Spinal cord (tissue), 10 donors: ENCODE measurements around the gene CLDN1. TPM values are rescaled to one million over a fixed set of nuclear protein-coding genes. Genes with fewer than 3 reads are reported as not detected.

Source experiments
- DNase-seq, 6 donors: peaks; one replicate each; pipeline versions ENCODE4 v3.0.0 to v3.0.0-alpha.2; 2013 to 2015; ENCODE audit warnings: low spot score in 6 of 6, low read depth in 4 of 6
- H3K27ac ChIP-seq: one replicate; pipeline ENCODE4 v1.5.1; 2013; ENCODE audit warnings: low read depth, low read length, control low read depth
- H3K27me3 ChIP-seq: one replicate; pipeline ENCODE4 v1.6.1; 2013; ENCODE audit warnings: low read length; ENCODE audit not compliant: control insufficient read depth, insufficient read depth
- H3K36me3 ChIP-seq: one replicate; pipeline ENCODE4 v1.6.1; 2013; ENCODE audit warnings: low read length; ENCODE audit not compliant: control insufficient read depth, insufficient read depth
- H3K4me1 ChIP-seq: one replicate; pipeline ENCODE4 v1.6.1; 2013; ENCODE audit warnings: low read length; ENCODE audit not compliant: control insufficient read depth, insufficient read depth
- H3K4me3 ChIP-seq: one replicate; pipeline ENCODE4 v1.5.1; 2013; ENCODE audit warnings: low read depth, low read length, control low read depth
- H3K9me3 ChIP-seq: one replicate; pipeline ENCODE4 v1.6.1; 2013; ENCODE audit warnings: low read length; ENCODE audit not compliant: control insufficient read depth, insufficient read depth
- WGBS: methylation state at CpG from one replicate; pipeline ENCODE4 v1.1.5; 2013; ENCODE audit warnings: missing lambda C conversion rate; ENCODE audit not compliant: insufficient coverage; 5-methylcytosine and 5-hydroxymethylcytosine counted together
- polyA plus RNA-seq, 2 donors: library from polyadenylated mRNA; unstranded; fragments of 120-200 nt; gene quantifications; one replicate each; pipeline ENCODE4 v1.2.1, GENCODE V29; 2013; ENCODE audit not compliant: insufficient read length in 2 of 2
- total RNA-seq, 2 donors: library from RNA; depleted of rRNA in 1 of 2; stranded (reverse); fragments of 120-200 nt in 1 of 2; fragments of >200 nt in 1 of 2; gene quantifications; one replicate each; pipeline versions ENCODE4 v1.2.3 to v1.2.4, GENCODE V29; 2013 to 2014
- donor health status: healthy.

CLDN1 gene
- total and polyA plus RNA-seq, 4 donors = 5.3 to 11.4 (median 7.7) TPM

DNA sequence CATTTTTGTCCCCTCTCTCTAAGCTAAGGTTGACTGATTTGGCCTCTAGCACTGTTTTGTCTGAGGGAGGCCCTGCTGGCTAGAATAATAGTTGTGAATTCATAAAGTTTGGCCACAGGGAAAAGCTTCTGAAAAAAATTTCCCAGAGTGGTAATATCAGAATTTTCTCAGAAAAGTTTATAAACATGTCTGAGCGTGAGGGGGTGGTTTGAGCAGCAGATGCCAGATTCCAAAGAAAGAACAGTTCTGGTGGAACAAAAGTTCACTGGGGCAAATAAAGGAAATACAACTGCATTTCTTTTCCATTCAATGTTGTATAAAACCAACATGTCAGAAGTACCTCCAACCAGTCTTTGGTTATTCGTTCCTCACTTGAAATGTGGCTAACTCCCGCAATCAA, 61.2 kb downstream of the CLDN1 start:
- H3K27me3 ChIP-seq = no peaks in the 10 kb centered on the region
- no peaks in the 10 kb centered on the region for H3K9me3 ChIP-seq
- peak in 1 of 6 donors; percentile 22 for DNase-seq
- no peaks in the 10 kb centered on the region for H3K36me3 ChIP-seq
- no peak overlapping the region for H3K27ac ChIP-seq
- WGBS = 60% methylated on average over 2 of the region's 3 CpGs
- no peaks in the 10 kb centered on the region for H3K4me1 ChIP-seq
- H3K4me3 ChIP-seq = no peak overlapping the region

GRCh38 chr3:190260301-190260700, 61.9 kb downstream of the CLDN1 start:
- DNase-seq = no peak
- Histone ChIP-seq H3K9me3 (no peaks in the 10 kb centered on the region), H3K27ac (no peak overlapping the region), H3K36me3 (no peaks in the 10 kb centered on the region), H3K27me3 (no peaks in the 10 kb centered on the region), H3K4me3 (no peak overlapping the region), H3K4me1 (no peaks in the 10 kb centered on the region)
- no CpG with 5 or more reads among the region's 2 CpGs for WGBS

GRCh38 chr3:190258634-190259033, 63.6 kb downstream of the CLDN1 start:
- Histone ChIP-seq H3K27ac (no peak overlapping the region), H3K9me3 (no peaks in the 10 kb centered on the region), H3K27me3 (no peaks in the 10 kb centered on the region), H3K4me1 (no peaks in the 10 kb centered on the region), H3K4me3 (no peak overlapping the region), H3K36me3 (no peaks in the 10 kb centered on the region)
- peak in 5 of 6 donors; percentile 24 to 93 (median 42) for DNase-seq
- 13% methylated on average over 4 of the region's 5 CpGs for WGBS

Other genes starting within 250 kb of the CLDN1 start
- 1 to 10 TPM; 5.4 to 7.5 TPM for gene P3H2, start 201.5 kb downstream of the CLDN1 start, total RNA-seq
- 1 to 10 TPM; 6.4 to 9.7 TPM for gene P3H2, start 201.5 kb downstream of the CLDN1 start, polyA plus RNA-seq
- under 1 TPM; 0.39 to 0.50 TPM for gene CLDN16, start 65.7 kb upstream of the CLDN1 start, total RNA-seq
- under 1 TPM; 0.41 to 0.90 TPM for gene CLDN16, start 65.7 kb upstream of the CLDN1 start, polyA plus RNA-seq
- not detected for gene TMEM207, start 127.5 kb upstream of the CLDN1 start, total RNA-seq
- not detected for gene TMEM207, start 127.5 kb upstream of the CLDN1 start, polyA plus RNA-seq
- 10 to 100 TPM; 15.4 to 26.0 TPM for gene IL1RAP, start 191.6 kb upstream of the CLDN1 start, total RNA-seq
- gene IL1RAP, start 191.6 kb upstream of the CLDN1 start, polyA plus RNA-seq = 10 to 100 TPM; 16.9 to 26.7 TPM